Measurements from ENCODE around the gene FAM240B.

- TF ChIP-seq YY1 (IDR thresholded peaks at IDR 0.05; ENCODE audit: insufficient read depth, insufficient read length) (no peak), SUZ12 (IDR thresholded peaks at IDR 0.05; ENCODE audit: extremely low read depth, insufficient read depth, insufficient read length) (no peak)
These were observed 67.9 kb downstream of the FAM240B start for GRCh38 chr9:38652044-38652443.
